Neutrophil (primary cell): ENCODE results near the gene IL9.

Source experiments
- H3K27ac ChIP-seq: fragments of 200-600 bp; sonication (generic); 2 replicates; pipeline ENCODE4 v1.5.1; 2016; ENCODE audit warnings: mild to moderate bottlenecking, moderate library complexity
- H3K27me3 ChIP-seq: fragments of 200-600 bp; sonication (generic); 2 replicates; pipeline ENCODE4 v1.6.0; 2016; ENCODE audit warnings: mild to moderate bottlenecking
- H3K36me3 ChIP-seq: fragments of 200-600 bp; sonication (generic); 2 replicates; pipeline ENCODE4 v1.5.1; 2017
- H3K4me1 ChIP-seq, 2 experiments: fragments of 200-600 bp in 1 of 2; sonication (generic) in 1 of 2; 1 replicate in 1 of 2; 2 replicates in 1 of 2; pipeline versions ENCODE4 v1.5.1 to v1.6.1; 2013 to 2016; ENCODE audit warnings: low read depth in 1 of 2, low read length in 1 of 2, mild to moderate bottlenecking in 1 of 2, moderate library complexity in 1 of 2; ENCODE audit not compliant: control insufficient read depth in 1 of 2, insufficient read depth in 1 of 2
- H3K4me3 ChIP-seq, 2 experiments: fragments of 200-600 bp in 1 of 2; sonication (generic) in 1 of 2; 1 replicate in 1 of 2; 2 replicates in 1 of 2; pipeline ENCODE4 v1.5.1; 2013 to 2016; ENCODE audit warnings: low read depth in 1 of 2, low read length in 1 of 2, mild to moderate bottlenecking in 1 of 2, moderate library complexity in 1 of 2
- H3K9me3 ChIP-seq: fragments of 200-600 bp; sonication (generic); 2 replicates; pipeline ENCODE4 v1.5.1; 2016
- TF ChIP-seq, protein P1 (sequence below): fragments of 200-600 bp; sonication (generic); IDR thresholded peaks from 2 replicates; pipeline ENCODE4 v1.5.1; 2016; ENCODE audit warnings: antibody characterized with exemption

The IL9 gene

DNA sequence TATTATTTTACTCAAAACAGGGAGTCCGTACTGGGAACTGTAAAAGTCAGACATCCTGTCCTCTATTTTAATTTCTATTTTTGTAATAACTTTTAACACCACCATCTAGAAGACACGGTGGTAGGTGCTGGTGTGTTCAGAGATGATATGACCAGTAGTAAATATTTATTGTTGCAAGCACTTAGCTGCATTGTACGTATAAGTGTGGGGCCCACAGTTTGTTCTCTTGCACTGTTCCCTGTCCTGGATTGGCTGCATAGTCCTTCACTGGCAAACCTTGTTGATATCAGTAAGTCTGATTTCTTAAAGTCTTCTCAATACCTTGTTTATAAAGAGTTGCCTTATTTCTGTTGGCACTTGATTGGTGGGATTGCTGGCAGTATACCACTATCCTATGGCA, 24.6 kb upstream of the IL9 start:
- H3K27me3 ChIP-seq: peaks cover 97% of the 10 kb centered on the region
- no peak overlapping the region for H3K27ac ChIP-seq
- H3K36me3 ChIP-seq: no peaks in the 10 kb centered on the region
- H3K9me3 ChIP-seq: no peaks in the 10 kb centered on the region
- H3K4me3 ChIP-seq: no peak overlapping the region
- H3K4me1 ChIP-seq: no peaks in the 10 kb centered on the region
- TF ChIP-seq, protein P1, sequence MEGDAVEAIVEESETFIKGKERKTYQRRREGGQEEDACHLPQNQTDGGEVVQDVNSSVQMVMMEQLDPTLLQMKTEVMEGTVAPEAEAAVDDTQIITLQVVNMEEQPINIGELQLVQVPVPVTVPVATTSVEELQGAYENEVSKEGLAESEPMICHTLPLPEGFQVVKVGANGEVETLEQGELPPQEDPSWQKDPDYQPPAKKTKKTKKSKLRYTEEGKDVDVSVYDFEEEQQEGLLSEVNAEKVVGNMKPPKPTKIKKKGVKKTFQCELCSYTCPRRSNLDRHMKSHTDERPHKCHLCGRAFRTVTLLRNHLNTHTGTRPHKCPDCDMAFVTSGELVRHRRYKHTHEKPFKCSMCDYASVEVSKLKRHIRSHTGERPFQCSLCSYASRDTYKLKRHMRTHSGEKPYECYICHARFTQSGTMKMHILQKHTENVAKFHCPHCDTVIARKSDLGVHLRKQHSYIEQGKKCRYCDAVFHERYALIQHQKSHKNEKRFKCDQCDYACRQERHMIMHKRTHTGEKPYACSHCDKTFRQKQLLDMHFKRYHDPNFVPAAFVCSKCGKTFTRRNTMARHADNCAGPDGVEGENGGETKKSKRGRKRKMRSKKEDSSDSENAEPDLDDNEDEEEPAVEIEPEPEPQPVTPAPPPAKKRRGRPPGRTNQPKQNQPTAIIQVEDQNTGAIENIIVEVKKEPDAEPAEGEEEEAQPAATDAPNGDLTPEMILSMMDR: no peak

DNA sequence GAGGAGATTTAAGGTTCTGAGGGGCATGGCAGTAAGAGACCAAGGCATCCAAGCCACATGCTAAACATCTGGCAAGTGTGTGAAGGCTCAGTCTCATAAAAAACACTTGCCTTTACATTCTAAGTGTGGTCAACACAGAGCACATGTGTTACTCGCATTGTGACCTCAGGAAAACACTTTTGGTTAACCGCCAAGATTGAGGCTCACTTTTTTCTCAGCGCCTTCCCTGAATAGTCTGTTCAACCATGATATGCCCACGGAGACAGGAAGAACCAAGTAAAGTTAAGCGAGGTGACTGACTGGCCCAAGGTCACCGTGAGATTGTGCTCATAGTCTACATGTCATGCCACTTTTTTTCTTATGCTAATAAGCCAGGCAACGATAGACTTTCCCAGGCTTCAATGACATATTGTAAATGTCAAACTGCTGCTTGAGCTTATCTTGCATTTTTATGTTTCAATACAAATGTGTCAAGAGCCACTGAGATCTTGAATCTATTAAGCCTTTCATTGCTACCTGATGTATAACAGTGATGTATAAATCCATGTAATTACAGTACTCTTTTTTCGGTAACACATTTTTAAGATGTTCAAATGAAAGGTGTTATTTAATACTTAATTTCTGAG, 21.1 kb upstream of the IL9 start:
- Histone ChIP-seq H3K4me3 (no peak overlapping the region), H3K9me3 (no peaks in the 10 kb centered on the region), H3K27ac (no peak overlapping the region), H3K4me1 (no peaks in the 10 kb centered on the region), H3K36me3 (no peaks in the 10 kb centered on the region), H3K27me3 (peaks cover 90% of the 10 kb centered on the region)
- TF ChIP-seq, protein P1: no peak

DNA sequence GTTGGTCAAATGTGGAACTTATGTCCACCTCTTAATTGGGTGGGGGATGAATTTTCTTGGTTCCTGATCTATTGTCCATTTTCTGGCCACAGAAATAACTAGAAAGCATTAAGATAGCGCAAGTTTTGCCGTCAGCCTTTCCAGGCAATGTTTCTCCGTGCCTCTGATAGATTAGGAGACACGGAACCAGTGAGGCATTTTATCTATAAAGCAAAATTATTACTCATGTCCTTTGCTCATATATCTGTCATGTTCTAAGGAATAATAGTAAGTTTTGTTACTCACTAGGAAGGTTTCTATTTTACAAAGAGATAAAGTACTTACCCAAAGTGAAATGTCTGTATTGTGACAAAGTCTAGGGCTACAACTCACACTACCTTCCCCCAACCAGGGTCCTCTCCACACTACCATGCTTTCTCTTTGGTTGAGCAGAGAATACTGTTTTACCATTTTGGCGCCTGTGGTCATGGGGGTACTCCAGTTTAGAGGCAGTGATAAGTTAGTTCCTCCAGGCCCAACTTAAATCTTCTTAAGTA, 19.9 kb upstream of the IL9 start:
- Histone ChIP-seq H3K9me3 (no peaks in the 10 kb centered on the region), H3K4me3 (no peak overlapping the region), H3K36me3 (no peaks in the 10 kb centered on the region), H3K27me3 (peaks cover 87% of the 10 kb centered on the region), H3K4me1 (no peaks in the 10 kb centered on the region), H3K27ac (no peak overlapping the region)
- TF ChIP-seq, protein P1: no peak

DNA sequence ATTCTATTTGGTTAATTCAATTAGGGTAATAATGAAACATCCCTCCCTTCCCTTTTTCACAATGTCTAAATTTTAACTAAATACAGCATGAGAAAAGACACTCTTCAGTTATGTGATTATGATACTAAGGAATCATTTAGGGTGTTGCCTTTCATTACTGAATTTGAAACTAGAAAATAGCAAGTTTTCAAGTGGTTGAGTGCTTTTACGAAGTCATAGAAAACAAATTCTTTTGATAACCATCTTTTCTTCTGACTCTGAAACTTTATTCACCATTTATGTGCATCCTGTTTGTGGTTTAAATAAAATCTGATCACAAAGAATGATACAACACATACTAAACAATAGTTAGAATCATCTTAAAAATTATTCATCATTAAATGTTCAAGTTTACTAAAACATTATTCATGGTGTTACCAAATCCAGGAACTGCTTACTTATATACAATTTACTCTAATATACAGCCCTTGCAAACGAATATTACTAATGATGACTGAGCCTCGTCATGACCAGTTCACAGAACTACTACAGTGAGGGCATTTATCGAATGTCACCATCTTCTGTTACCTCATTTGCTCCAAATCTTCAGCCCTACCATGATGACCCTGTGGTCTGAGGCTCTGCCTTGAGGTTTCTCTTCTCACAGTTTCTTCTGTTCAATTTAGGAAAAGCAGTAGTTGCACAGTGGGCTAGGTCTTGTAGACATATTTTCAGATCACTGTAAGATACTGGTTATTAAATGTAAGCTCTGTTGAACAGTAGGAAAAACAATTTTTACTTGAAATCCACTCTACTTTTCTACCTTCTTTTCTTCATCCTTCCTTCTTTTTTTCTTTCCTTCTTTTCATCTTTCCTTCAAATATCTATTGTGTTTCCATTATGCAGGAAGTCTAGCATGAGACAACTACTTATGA, 18.3 kb upstream of the IL9 start:
- Histone ChIP-seq H3K4me3 (no peak overlapping the region), H3K4me1 (no peaks in the 10 kb centered on the region), H3K27me3 (peaks cover 86% of the 10 kb centered on the region), H3K9me3 (no peaks in the 10 kb centered on the region), H3K27ac (no peak overlapping the region), H3K36me3 (no peaks in the 10 kb centered on the region)
- TF ChIP-seq, protein P1: no peak

DNA sequence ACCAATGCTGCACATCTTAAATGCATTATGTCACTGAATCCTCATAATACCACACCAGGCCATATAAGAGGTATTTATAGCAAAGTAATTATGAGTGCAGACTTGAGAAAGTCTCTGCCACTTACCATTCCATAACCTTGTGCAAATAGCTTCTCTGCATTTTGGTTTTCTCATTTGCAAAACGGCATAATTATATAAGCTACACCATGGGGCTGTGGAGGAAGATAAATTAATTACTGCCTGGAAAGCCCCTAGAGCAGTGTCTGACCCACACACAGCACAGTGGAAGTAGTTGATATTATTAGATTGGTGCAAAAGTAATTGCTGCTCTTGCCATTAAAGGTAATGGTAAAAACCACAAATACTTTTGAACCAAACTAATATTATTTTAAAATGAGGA, 9.5 kb upstream of the IL9 start:
- Histone ChIP-seq H3K4me3 (no peak overlapping the region), H3K4me1 (no peaks in the 10 kb centered on the region), H3K9me3 (no peaks in the 10 kb centered on the region), H3K27me3 (peaks cover 92% of the 10 kb centered on the region), H3K36me3 (no peaks in the 10 kb centered on the region), H3K27ac (no peak overlapping the region)
- TF ChIP-seq, protein P1: no peak
